HepG2 (cell line): ENCODE data around the gene NLRP8. TPM values are rescaled to one million over a fixed set of nuclear protein-coding genes. Genes with fewer than 3 reads are reported as not detected.

Source experiments
- ATAC-seq: fragments of 200-7000 bp; cut with Tn5 transposase; 3 replicates; pipeline ENCODE4 v1.9.1; 2020; ENCODE audit warnings: mild to moderate bottlenecking, moderate library complexity
- BruUV-seq: library from RNA; stranded (reverse); fragments of 400-500 nt; replicated peaks from 2 replicates; lab custom pipeline; 2021; lab: Mats Ljungman, UMichigan
- CTCF ChIA-PET: fragments of 300-600 bp; formaldehyde crosslinking; extraction: SDS; loops from one replicate; lab custom pipeline; 2021; ENCODE audit warnings: low total read pairs, inconsistent platforms, low intra/inter-chr PET ratio; lab: Yijun Ruan, JAX
- POLR2A ChIA-PET: fragments of 350-600 bp; sonication (Branson Sonifier 250); formaldehyde crosslinking; loops from one replicate; lab custom pipeline; 2020; ENCODE audit warnings: antibody characterized with exemption, inconsistent platforms; lab: Yijun Ruan, JAX
- DNase-seq: peaks from one replicate; pipeline ENCODE4 v3.0.0-alpha.2; 2015; ENCODE audit warnings: low spot score
- FAIRE-seq: peaks from 3 replicates; lab custom pipeline; 2011; peaks lifted over from hg19 to GRCh38; lab: Jason Lieb, UNC
- H2AFZ ChIP-seq: one replicate; pipeline ENCODE4 v1.6.1; 2011; ENCODE audit warnings: low read length, inconsistent platforms
- H3K27ac ChIP-seq: fragments of 300-600 bp; 3 replicates; pipeline ENCODE4 v1.8.0; 2011; ENCODE audit warnings: mixed run types, mild to moderate bottlenecking, mixed read lengths, low read length, inconsistent platforms; ENCODE audit not compliant: insufficient read depth; ENCODE audit errors: extremely low read length
- H3K27me3 ChIP-seq, 2 experiments: fragments of 200-600 bp in 1 of 2; 2 replicates in 1 of 2; 3 replicates in 1 of 2; pipeline versions ENCODE4 v1.6.0 to v1.8.0; 2011; ENCODE audit warnings: low read length in 2 of 2, mild to moderate bottlenecking in 2 of 2, moderate library complexity in 2 of 2, inconsistent platforms in 1 of 2; ENCODE audit not compliant: insufficient read depth in 2 of 2, control insufficient read depth in 1 of 2
- H3K36me3 ChIP-seq, 2 experiments: fragments of 200-600 bp in 1 of 2; replicated peaks in 1 of 2; 2 replicates in 1 of 2; 3 replicates in 1 of 2; pipeline versions ENCODE4 v1.5.1 to v1.8.0; 2011; ENCODE audit warnings: low read length in 2 of 2, inconsistent platforms in 1 of 2; ENCODE audit not compliant: insufficient read depth in 2 of 2, control insufficient read depth in 1 of 2
- H3K4me1 ChIP-seq: 2 replicates; pipeline ENCODE4 v1.5.1; 2012; ENCODE audit warnings: low read length, inconsistent platforms; ENCODE audit not compliant: insufficient read depth
- H3K4me2 ChIP-seq: 2 replicates; pipeline ENCODE4 v1.6.0; 2011; ENCODE audit warnings: low read depth, low read length, inconsistent platforms
- H3K4me3 ChIP-seq, 3 experiments: fragments of 200-600 bp in 1 of 3; sonication (generic), shearing (Covaris generic) in 1 of 3; replicated peaks in 1 of 3; 2 replicates each; pipeline ENCODE4 v1.5.1; 2011 to 2016; ENCODE audit warnings: low read length in 3 of 3, inconsistent platforms in 2 of 3, low read depth in 2 of 3, mild to moderate bottlenecking in 2 of 3, control low read depth in 1 of 3, mixed read lengths in 1 of 3; ENCODE audit not compliant: insufficient read depth in 1 of 3
- H3K79me2 ChIP-seq: one replicate; pipeline ENCODE4 v1.6.1; 2011; ENCODE audit warnings: low read length, inconsistent platforms; ENCODE audit not compliant: insufficient read depth
- H3K9ac ChIP-seq: 2 replicates; pipeline ENCODE4 v1.6.0; 2011; ENCODE audit warnings: mild to moderate bottlenecking, low read depth, low read length, inconsistent platforms; ENCODE audit not compliant: insufficient read depth
- H3K9me3 ChIP-seq: 2 replicates; pipeline ENCODE4 v1.5.1; 2012; ENCODE audit warnings: mild to moderate bottlenecking, low read length
- H4K20me1 ChIP-seq: 2 replicates; pipeline ENCODE4 v1.6.0; 2011; ENCODE audit warnings: inconsistent platforms, mild to moderate bottlenecking, low read length, moderate library complexity; ENCODE audit not compliant: insufficient read depth
- FOXA1 ChIP-seq, 2 experiments: fragments of 450-650 bp in 1 of 2; sonication (generic) in 1 of 2; formaldehyde crosslinking in 1 of 2; IDR thresholded peaks; 2 replicates each; pipeline versions ENCODE4 v1.4.0 to v1.6.1; 2016 to 2020; ENCODE audit warnings: missing genetic modification reagents in 1 of 2
- HNRNPLL ChIP-seq: fragments of 200-400 bp; formaldehyde crosslinking; IDR thresholded peaks from 2 replicates; pipeline ENCODE4 v1.6.1; 2017; ENCODE audit warnings: mild to moderate bottlenecking, low read depth, low read length; ENCODE audit not compliant: poor library complexity, severe bottlenecking
- MTA3 ChIP-seq: sonication (generic); formaldehyde crosslinking; IDR thresholded peaks from 2 replicates; pipeline ENCODE4 v1.4.0; 2020; ENCODE audit warnings: missing genetic modification reagents
- RBAK ChIP-seq: sonication (generic); formaldehyde crosslinking; IDR thresholded peaks from 2 replicates; pipeline ENCODE4 v1.5.1; 2020; ENCODE audit warnings: mild to moderate bottlenecking, missing genetic modification reagents
- SMYD3 ChIP-seq: sonication (generic); formaldehyde crosslinking; IDR thresholded peaks from 2 replicates; pipeline ENCODE4 v1.8.1; 2023; ENCODE audit warnings: mild to moderate bottlenecking, missing genetic modification reagents
- ZIK1 ChIP-seq: sonication (generic); formaldehyde crosslinking; IDR thresholded peaks from 2 replicates; pipeline ENCODE4 v1.5.0; 2020; ENCODE audit warnings: mild to moderate bottlenecking, low read depth, missing genetic modification reagents, borderline replicate concordance
- ZNF335 ChIP-seq: sonication (generic); formaldehyde crosslinking; IDR thresholded peaks from 2 replicates; pipeline ENCODE4 v1.4.0; 2020; ENCODE audit warnings: missing genetic modification reagents
- ZNF570 ChIP-seq: sonication (generic); formaldehyde crosslinking; IDR thresholded peaks from 2 replicates; pipeline ENCODE4 v1.4.0; 2020; ENCODE audit warnings: mild to moderate bottlenecking, missing genetic modification reagents, borderline replicate concordance
- WGBS: methylation state at CpG from one replicate; pipeline ENCODE4 v1.1.6; 2017; ENCODE audit warnings: low lambda C conversion rate; 5-methylcytosine and 5-hydroxymethylcytosine counted together
- in situ Hi-C: cut with HindIII; loops from 2 replicates; pipeline ENCODE4 v1.10.0; 2017; ENCODE audit warnings: low pct_unique_long_range_greater_than_20kb; ENCODE audit not compliant: extremely low pct_ligation_motif_present
- intact Hi-C: fragments of 100-400 bp; cut with micrococcal nuclease; formaldehyde crosslinking; loops from one replicate; pipeline ENCODE4 v1.10.0; 2022; ENCODE audit not compliant: unreplicated experiment
- polyA plus RNA-seq, 8 experiments: library from polyadenylated mRNA; depleted of rRNA in 3 of 8; stranded (reverse) in 7 of 8; unstranded in 1 of 8; fragments of >200 nt; fragmentation: Illumina TruSeq in 4 of 8; extraction: Trizol in 4 of 8; gene quantifications; 2 replicates each; pipeline versions ENCODE4 v1.2.1 to v1.2.3, GENCODE V29; 2011 to 2016; ENCODE audit warnings: low read depth in 4 of 8, missing spikeins in 1 of 8, mixed read lengths in 1 of 8; ENCODE audit not compliant: insufficient read depth in 1 of 8
- total RNA-seq, 5 experiments: library from RNA; depleted of rRNA; stranded (reverse); fragments of >200 nt; fragmentation: Illumina TruSeq; extraction: Trizol; gene quantifications; 2 replicates each; pipeline ENCODE4 v1.2.3, GENCODE V29; 2016; ENCODE audit warnings: low read depth in 1 of 5
- TF ChIP-seq, protein P1 (sequence below): sonication (generic); formaldehyde crosslinking; IDR thresholded peaks from 2 replicates; pipeline ENCODE4 v1.4.0; 2020; ENCODE audit warnings: missing genetic modification reagents, borderline replicate concordance
- TF ChIP-seq, protein P2 (sequence below): sonication (generic); formaldehyde crosslinking; IDR thresholded peaks from 2 replicates; pipeline ENCODE4 v1.8.1; 2023; ENCODE audit warnings: mild to moderate bottlenecking, inconsistent platforms, moderate library complexity, missing genetic modification reagents, borderline replicate concordance
- TF ChIP-seq, protein P3 (sequence below): sonication (generic); formaldehyde crosslinking; IDR thresholded peaks from 2 replicates; pipeline ENCODE4 v1.9.0; 2022; ENCODE audit warnings: missing genetic modification reagents, mild to moderate bottlenecking, borderline replicate concordance

The NLRP8 gene
- total and polyA plus RNA-seq, 2 of the 13 experiments (the other 11 are each of a cell fraction or from before 2014, with no cell fraction given) = not detected

DNA sequence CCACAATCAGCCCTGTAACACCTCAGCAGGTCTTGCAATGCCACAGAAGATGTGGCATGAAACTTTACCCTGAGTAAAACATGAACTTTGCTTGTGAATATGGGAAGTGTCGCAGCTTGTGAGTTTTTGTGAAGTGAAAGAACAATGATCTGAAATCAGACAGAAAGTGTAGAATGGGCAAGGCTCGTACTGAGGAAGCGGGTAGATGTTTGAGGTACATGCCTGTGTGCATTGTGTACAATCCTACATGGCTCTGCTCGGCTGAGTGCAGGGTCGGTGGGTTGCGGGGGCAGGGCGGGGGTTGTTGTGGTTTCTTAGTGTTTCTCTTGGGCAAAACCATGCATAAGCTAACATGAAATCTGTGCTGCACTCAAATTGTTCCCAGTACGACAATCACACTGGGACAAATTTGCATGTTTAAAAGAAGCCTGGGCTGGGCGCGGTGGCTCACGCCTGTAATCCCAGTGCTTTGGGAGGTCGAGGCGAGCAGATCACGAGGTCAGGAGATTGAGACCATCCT is 16.6 kb upstream of the NLRP8 start (continued):
- TF ChIP-seq, protein P1, sequence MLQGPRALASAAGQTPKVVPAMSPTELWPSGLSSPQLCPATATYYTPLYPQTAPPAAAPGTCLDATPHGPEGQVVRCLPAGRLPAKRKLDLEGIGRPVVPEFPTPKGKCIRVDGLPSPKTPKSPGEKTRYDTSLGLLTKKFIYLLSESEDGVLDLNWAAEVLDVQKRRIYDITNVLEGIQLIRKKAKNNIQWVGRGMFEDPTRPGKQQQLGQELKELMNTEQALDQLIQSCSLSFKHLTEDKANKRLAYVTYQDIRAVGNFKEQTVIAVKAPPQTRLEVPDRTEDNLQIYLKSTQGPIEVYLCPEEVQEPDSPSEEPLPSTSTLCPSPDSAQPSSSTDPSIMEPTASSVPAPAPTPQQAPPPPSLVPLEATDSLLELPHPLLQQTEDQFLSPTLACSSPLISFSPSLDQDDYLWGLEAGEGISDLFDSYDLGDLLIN = no peak
- TF ChIP-seq, protein P2, sequence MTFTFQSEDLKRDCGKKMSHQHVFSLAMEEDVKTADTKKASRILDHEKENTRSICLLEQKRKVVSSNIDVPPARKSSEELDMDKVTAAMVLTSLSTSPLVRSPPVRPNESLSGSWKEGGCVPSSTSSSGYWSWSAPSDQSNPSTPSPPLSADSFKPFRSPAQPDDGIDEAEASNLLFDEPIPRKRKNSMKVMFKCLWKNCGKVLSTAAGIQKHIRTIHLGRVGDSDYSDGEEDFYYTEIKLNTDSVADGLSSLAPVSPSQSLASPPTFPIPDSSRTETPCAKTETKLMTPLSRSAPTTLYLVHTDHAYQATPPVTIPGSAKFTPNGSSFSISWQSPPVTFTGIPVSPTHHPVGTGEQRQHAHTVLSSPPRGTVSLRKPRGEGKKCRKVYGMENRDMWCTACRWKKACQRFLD (CRISPR knock-in tag) = no peak
- TF ChIP-seq FOXA1 (IDR thresholded peaks at IDR 0.05) = no peak
- TF ChIP-seq FOXA1 (CRISPR knock-in tag; IDR thresholded peaks at IDR 0.05) = no peak
- TF ChIP-seq ZIK1 = no peak

DNA sequence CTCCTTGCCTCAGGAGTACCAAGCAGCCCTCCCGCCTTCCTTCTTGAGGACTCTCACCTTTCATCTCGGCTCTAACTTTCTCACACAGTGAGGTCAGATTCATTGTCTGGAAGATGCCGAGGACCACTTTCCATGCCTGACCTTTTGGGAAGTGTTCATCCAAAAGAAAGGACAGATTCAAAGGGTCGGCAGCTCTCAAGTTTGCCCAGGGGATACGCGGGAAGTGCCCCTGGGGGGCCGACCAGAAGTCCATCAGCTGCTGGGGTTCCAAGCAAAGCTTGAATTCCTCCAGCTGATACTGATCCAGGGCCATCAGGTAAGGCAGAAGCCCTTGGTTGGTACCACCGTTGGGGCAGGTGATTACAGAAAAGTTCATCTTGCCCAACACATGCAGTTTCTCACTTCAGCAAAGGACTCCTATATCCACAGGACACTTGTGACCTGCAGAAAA is 15.7 kb upstream of the NLRP8 start, which contains the start of gene NLRP13:
NLRP13 (minus strand) TSS at position 401 of the 451 bp plus-strand sequence; CDS start at position 376, 25 bp downstream.
- Histone ChIP-seq H3K4me1 (no peaks in the 10 kb centered on the region), H3K27me3 (peaks cover 1 to 18% of the 10 kb centered on the region in 2 experiments), H2AFZ (no peak within 1 kb of the TSS), H3K27ac (no peak within 1 kb of the TSS), H3K36me3 (no peaks in the 10 kb centered on the region), H3K79me2 (no peaks in the 10 kb centered on the region), H3K9ac (no peak within 1 kb of the TSS), H3K4me3 (no peak within 1 kb of the TSS), H3K4me2 (no peak within 1 kb of the TSS), H3K9me3 (no peaks in the 10 kb centered on the region), H4K20me1 (no peaks in the 10 kb centered on the region)
- in situ Hi-C loops (no loop called here), intact Hi-C loops (no loop called here)
- POLR2A ChIA-PET = no interaction called here
- WGBS = 22% methylated on average over 7 of the region's 8 CpGs
- FAIRE-seq = no peak
- CTCF ChIA-PET = no interaction called here
- TF ChIP-seq RBAK (CRISPR knock-in tag) (no peak), MTA3 (CRISPR knock-in tag) (no peak), ZNF570 (CRISPR knock-in tag) (no peak), ZNF335 (CRISPR knock-in tag) (no peak), HNRNPLL (no peak), SMYD3 (CRISPR knock-in tag) (no peak)
- TF ChIP-seq, protein P3, sequence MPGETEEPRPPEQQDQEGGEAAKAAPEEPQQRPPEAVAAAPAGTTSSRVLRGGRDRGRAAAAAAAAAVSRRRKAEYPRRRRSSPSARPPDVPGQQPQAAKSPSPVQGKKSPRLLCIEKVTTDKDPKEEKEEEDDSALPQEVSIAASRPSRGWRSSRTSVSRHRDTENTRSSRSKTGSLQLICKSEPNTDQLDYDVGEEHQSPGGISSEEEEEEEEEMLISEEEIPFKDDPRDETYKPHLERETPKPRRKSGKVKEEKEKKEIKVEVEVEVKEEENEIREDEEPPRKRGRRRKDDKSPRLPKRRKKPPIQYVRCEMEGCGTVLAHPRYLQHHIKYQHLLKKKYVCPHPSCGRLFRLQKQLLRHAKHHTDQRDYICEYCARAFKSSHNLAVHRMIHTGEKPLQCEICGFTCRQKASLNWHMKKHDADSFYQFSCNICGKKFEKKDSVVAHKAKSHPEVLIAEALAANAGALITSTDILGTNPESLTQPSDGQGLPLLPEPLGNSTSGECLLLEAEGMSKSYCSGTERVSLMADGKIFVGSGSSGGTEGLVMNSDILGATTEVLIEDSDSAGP = no peak
- TF ChIP-seq, all 625 proteins: peak for 0
- BruUV-seq = no TSS peak
- DNase-seq = no peak
- no peak for ATAC-seq
